Measurements from ENCODE around the gene KAT2A.

DNA sequence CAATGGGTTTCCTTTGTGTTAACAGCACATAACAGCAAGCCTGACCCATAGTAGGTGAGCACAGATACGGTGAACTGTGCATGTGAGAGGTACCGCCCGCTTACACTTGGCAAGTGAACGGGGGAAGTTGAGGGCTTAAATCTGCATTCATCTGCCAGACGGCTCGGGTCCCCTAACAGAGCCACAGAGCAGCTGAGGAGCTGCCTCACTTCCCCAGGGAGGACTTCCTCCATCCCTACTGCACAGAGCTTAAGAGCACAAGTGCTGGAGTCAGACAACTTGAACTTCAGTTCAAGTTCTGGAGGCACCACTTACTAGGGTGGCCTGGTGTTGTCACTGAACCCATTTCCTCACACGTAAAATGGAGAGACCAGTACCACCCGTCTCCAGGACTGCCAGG, 20.2 kb upstream of the KAT2A start:
- no peak for TF ChIP-seq POLR2AphosphoS5 (IDR thresholded peaks at IDR 0.05)
- TF ChIP-seq, protein P1, sequence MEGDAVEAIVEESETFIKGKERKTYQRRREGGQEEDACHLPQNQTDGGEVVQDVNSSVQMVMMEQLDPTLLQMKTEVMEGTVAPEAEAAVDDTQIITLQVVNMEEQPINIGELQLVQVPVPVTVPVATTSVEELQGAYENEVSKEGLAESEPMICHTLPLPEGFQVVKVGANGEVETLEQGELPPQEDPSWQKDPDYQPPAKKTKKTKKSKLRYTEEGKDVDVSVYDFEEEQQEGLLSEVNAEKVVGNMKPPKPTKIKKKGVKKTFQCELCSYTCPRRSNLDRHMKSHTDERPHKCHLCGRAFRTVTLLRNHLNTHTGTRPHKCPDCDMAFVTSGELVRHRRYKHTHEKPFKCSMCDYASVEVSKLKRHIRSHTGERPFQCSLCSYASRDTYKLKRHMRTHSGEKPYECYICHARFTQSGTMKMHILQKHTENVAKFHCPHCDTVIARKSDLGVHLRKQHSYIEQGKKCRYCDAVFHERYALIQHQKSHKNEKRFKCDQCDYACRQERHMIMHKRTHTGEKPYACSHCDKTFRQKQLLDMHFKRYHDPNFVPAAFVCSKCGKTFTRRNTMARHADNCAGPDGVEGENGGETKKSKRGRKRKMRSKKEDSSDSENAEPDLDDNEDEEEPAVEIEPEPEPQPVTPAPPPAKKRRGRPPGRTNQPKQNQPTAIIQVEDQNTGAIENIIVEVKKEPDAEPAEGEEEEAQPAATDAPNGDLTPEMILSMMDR (IDR thresholded peaks at IDR 0.05), result no peak
- TF ChIP-seq POLR2A (IDR thresholded peaks at IDR 0.05), result no peak

All from breast epithelium (tissue), 3 donors.